SIG-M5 treated with dmso at 0.1 percent for 504 hours (cell line): ENCODE measurements around the gene NPIPB8.
"Not testable (repeated sequence)": the region's sequence is repeated elsewhere in the genome, so short reads cannot be mapped to it uniquely, and the experiment has no call there.

Source experiments
- DNase-seq: peaks from one replicate; lab custom pipeline; 2025; ENCODE audit not compliant: unreplicated experiment; lab: John Stamatoyannopoulos, UW

The NPIPB8 gene

GRCh38 chr16:28606291-28607115 is 31.4 kb upstream of the NPIPB8 start:
- DNase-seq, result no peak

- DNase-seq, result no peak
Observed at GRCh38 chr16:28607116-28607623, 30.7 kb upstream of the NPIPB8 start.

- DNase-seq, result not testable (repeated sequence)
Observed at GRCh38 chr16:28607681-28608495, 30.0 kb upstream of the NPIPB8 start.

GRCh38 chr16:28608496-28608808 is 29.4 kb upstream of the NPIPB8 start:
- not testable (repeated sequence) for DNase-seq

- DNase-seq, result not testable (repeated sequence)
Observed at GRCh38 chr16:28608867-28609596, 28.8 kb upstream of the NPIPB8 start.

- no peak for DNase-seq
Observed at GRCh38 chr16:28609631-28610594, 28.0 kb upstream of the NPIPB8 start, which contains the start of gene SULT1A1. Gene SULT1A1, minus strand, starts transcription at chr16:28610044. Its CDS starts 1,189 bp downstream, at chr16:28608855.

- no peak for DNase-seq
Observed at GRCh38 chr16:28610595-28611191, 27.2 kb upstream of the NPIPB8 start.

GRCh38 chr16:28612359-28613280 is 25.2 kb upstream of the NPIPB8 start:
- DNase-seq, result not testable (repeated sequence)

- DNase-seq, result not testable (repeated sequence)
Observed at GRCh38 chr16:28613912-28614311, 24.0 kb upstream of the NPIPB8 start.

- not testable (repeated sequence) for DNase-seq
Observed at GRCh38 chr16:28614561-28614960, 23.3 kb upstream of the NPIPB8 start.

- not testable (repeated sequence) for DNase-seq
Observed at GRCh38 chr16:28615486-28616223, 22.2 kb upstream of the NPIPB8 start.

- DNase-seq, result not testable (repeated sequence)
Observed at GRCh38 chr16:28616224-28616577, 21.7 kb upstream of the NPIPB8 start.

- peak; percentile 33 for DNase-seq
Observed at GRCh38 chr16:28616636-28617035, 21.2 kb upstream of the NPIPB8 start.

- DNase-seq, result peak; percentile 40
Observed at GRCh38 chr16:28617874-28618273, 20.0 kb upstream of the NPIPB8 start.

GRCh38 chr16:28620316-28620715 is 17.5 kb upstream of the NPIPB8 start:
- not testable (repeated sequence) for DNase-seq

- no peak for DNase-seq
Observed at GRCh38 chr16:28621481-28622155, 16.2 kb upstream of the NPIPB8 start.

GRCh38 chr16:28622532-28623171 is 15.2 kb upstream of the NPIPB8 start:
- DNase-seq, result not testable (repeated sequence)
